Midbrain (tissue), 1 donor: ENCODE measurements around the gene ARHGAP23.

Source experiments
- DNase-seq: peaks from one replicate; lab custom pipeline; 2025; lab: John Stamatoyannopoulos, UW

ARHGAP23 gene

DNA sequence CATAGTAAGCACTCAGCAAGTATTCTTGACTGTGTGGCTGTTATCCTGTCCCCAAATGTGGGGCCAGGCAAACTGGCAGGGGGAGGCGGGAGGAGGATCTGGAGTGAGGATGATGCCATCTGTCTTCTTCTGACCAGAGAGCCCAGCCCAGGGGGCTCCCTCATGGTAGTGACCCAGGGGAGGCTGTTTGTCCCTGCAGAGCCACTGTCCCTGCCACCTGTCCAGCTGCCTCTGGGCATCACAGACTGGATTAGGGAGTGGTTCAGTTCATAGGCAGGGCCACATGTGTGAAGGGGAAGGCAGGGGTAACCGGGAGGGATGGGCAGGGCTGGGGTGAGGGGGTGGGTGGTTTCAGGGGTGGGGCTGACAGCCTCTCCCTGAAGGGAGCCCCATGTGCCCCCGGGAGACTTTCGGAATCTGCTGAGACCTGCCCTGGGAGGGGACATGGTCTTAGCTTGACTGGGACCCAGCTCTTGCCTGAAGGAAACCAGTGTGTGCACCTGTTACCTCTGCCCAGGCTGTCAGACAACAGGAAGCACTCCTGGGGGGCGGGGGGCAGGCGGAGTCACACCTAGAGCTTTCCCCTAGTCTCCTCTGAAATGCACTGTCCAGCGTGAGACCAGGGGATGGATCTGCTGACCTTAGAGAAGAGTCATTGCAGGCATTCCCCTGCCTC, 15.2 kb downstream of the ARHGAP23 start:
- no peak for DNase-seq

DNA sequence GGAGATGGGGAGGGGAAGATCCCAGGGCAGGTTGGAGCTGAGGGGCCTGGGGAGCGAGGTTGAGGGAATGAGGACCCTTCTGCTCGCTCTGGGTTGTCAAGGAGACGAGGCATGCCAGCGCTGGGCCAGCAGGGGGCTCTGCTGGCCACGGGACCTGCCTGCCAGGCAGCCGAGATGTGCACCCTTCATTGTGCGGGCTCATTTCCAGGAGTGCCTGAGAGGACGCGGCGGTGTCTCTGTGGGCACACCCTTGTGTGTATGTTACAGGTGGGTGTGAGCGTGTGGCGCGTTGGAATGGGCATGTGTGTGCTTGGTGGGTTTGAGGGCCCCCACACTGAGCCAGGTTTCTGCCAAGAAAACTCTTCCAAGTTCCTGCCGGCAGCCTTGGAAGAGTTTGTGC, 15.9 kb downstream of the ARHGAP23 start:
- peak; percentile 82 for DNase-seq

DNA sequence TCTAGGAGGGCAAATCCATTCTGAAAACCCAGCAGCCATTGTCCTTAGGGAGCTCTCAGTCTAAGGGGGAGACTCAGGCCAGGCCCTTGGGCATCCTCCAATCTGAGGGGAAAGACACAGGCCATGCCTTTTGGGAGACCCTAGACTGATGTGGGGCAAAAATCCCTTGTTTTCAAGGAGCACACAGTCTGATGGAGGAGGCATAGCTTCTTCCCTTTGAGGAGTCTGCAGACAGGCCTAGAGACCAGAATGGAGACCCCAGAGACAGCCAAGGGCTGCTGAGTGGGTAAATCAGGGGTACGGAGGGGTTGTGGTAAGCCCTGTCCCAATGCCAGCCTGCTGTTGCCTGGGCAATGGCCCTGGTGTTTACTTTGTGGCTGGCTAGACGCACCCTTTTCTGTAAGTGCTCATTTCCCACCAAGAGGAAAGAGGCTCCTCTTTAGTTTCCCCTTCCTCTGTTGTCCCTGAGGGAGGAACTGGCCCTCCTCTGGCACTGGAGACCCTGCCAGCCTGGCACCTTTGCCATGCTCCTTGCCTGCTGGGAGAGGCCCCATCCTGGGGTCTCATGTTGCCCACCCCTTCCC, 19.3 kb downstream of the ARHGAP23 start:
- DNase-seq: no peak

DNA sequence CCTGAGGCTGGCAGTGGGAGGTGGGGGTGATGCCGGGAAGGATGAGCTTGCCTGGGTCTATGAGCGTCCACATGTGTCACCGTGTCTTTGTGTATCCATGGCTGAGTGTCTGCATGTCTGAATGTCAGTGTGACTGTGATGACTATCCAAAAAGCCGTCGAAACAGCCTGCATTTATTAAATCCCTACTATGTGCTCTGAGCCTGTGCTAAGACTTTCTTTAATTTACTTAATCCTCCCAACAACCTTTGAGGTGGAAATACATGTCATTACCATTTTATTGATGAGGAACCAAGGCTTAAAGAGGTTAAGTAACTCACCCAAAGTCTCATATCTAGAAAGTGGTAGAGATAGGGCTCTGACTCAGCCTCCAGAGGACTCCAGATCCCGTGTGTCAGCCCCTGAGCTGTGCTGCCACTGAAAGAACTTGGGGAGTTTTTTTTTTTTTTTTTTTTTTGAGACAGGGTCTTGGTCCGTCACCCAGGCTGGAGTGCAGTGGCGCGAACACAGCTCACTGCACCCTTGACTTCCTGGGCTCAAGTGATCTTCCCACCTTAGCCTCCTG, 20.0 kb downstream of the ARHGAP23 start:
- DNase-seq: no peak

DNA sequence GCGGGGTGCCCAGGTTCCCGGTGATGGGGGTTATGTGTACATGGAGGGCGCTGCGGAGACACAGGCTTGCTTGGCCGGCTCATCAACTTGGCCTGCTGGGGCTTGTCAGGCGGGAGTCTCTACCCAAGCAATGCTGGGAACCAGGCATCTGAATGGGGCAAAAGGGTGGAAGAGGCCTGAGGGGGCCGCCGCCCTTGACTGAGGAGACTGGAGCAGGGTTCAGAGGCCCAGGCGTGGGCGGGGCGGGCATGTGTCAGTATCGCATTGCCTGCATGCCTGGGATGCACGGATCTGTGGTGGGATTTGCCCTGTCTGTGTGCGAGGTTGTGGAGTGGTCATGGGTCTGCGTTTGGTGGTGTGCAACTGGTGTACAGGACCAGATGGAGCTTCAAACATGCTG, 21.1 kb downstream of the ARHGAP23 start:
- no peak for DNase-seq

DNA sequence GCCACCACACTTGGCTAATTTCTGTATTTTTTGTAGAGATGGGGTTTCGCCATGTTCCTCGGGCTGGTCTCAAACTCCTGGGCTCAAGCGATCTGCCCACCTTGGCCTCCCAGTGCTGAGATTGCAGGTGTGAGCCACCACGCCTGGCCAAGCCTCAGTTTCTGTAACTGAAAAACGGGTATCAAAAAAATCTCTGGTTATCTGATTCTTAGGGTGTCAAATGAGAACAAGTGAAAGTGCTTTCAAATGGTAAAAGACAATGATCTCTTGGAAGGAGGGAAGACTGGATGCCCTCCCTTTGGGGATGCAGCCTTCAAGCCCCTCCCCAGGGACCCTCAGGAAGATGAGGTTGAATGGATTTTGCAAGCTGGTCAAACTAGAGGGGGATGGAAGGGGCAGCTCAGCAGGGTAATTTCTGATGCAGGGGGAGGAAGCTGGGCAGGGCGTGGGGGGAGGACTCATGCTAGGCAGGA, 22.3 kb downstream of the ARHGAP23 start:
- DNase-seq: no peak

DNA sequence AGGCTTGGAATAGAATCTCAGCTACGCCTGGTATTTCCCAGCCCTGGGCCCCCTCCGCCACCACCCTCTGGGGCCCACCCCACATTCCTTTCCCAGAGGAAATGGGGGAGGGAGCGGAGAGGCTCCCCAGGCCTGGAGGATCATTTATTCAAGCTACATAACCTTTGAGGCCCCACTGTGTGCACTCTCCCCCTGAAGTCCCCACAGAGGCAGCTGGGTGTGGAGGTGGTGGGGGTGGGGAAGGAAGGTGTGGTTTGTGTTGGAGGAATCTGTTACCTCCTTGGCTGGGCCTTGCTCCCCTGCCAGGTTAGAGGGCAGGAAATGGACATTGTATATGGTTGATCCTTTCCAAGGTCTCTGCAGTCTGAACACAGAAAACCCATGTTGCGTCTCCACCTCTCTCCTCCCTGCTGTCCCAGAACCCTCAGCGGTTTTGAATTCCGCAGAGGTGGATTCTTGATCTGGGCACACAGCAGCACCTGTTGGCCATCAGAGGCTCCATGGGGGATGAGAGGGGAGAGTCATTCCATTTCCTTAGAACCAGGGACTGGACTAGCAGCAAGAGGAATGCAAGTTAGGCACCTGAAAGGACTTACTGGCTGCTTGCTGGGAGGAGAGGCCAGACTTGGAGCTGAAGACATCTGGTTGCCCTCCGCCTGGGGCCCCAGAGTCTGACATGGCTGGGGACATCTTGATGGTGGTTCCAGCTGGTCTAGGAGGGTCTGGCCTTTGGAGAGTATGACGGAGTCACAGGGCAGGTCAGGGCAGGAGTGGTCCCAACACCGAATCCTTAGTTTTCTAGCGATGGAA, 23.0 kb downstream of the ARHGAP23 start:
- DNase-seq: no peak

DNA sequence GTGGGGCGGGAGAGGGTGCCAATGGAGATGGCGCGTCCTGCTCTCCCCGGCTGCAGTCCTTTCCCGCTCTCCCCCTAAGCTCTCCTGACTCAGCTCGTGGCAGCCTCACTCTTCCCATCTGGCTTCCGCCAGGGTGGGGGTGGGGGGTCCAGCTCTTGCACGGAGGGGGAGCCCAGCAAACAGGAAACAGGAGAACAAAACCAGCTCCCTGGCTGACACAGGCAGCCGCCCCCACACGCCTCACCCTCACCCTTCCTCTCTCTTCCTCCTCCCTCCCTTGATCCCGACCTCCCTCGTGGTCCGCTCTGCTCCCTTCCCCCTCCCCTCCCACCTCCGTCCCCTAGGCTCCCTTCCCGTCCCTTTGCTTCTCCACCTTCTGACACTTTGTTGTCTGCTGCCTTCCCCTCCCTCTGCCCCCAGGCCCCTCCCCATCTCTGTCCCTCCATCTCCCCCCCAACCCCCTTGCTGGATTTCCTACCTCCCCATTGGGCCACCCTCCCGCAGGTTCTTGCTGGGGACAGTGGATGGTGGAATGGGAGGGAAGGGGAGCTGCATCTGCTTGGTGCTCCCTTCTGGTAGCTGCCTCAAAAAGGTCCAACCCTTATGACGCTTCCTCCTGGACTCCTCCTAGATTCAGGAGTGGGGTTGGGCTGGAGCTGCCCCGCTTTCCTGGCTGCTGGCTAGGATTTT, 23.7 kb downstream of the ARHGAP23 start:
- DNase-seq: peak; percentile 22

DNA sequence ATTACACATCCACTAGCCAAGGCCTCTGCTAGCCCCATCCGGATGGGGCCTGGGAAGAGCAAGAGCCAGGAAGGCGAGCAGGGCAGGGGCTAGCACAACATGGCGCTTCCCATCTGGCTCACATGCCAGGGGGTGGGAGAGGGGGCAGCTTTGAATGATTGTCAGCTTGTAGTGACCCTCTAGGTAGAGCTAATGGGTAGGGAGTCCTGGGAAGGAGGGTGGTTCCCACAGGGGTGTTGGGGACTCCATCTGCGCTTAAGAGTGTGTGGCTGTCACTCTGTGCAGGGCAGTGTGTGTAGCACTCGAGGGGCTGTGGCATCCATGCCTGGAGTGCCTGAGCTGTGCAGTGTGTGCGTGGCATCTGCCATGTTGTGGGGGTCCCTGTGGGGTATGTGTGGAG, 24.5 kb downstream of the ARHGAP23 start:
- DNase-seq: no peak

DNA sequence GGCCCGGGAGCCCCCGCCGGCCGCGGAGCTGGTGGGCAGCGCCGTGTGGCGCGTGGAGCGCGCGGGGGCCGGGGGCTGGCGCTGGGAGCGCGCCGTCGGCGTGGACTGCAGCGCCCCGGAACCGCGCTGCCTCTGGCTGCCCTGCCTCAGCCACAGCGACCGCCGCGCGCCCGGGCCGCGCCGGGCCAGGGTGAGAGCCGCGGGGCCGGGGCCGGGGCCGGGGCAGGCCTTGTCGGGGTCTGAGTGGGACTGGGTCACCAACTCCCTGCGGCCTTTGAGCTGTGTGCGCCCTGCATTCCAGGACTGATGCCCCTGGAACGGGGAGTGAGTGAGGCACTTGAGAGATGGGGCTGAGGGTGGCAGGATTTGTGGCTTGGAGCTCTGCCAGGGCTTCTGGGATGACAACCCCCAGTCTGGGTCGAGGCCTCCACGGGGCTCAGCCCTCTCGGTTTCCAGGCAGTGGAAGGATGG, 25.7 kb downstream of the ARHGAP23 start:
- DNase-seq: no peak

DNA sequence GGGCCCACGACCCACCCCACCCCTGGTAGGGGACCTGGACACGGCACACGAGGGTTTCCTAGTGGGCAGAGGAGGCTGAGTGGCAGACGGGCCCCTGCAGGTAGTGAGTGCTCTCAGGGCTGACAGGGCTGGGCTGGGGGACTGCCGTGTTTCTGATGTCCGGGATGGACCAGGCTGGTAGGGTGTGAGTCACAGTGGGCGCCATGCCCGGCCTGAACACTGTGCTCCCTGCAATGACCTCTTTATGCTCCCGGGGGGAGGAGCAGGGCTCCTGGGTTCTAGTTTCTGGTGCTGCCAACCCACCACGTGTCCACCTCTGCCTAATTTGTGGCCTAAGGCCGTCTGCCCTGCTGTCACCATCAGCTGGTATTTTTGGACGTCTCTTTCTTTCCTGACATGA, 26.3 kb downstream of the ARHGAP23 start:
- peak; percentile 87 for DNase-seq

DNA sequence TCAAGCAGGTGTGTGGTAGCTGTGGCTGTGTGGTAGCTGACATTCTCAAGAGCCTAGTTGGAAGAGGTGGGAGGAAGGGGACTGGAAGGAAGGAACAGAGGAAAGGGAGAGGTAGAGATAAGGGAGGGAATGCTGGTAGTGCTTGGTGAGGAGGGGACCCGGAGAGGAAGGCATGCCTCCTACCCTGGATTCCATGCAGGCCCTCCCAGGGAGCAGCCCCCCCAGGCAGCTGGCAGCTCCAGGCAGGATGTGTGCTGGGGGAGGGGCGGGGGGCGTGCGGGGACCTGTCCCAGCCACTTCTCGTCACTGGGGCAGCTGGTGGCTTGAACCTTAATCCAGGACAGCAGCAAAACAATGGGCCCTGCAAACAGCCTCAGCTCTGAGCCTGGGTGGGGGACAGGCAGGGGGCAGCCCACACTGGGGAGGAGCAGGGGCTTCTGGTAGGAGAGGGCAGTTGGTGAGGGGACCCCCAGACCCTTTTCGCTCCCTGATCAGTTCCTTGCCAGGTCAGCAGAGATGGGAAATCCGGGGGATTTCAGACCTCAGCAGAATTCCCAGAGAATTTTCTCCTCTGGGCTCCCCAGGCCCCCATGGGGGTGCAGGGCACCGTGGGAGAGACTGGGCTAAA, 27.1 kb downstream of the ARHGAP23 start:
- no peak for DNase-seq

DNA sequence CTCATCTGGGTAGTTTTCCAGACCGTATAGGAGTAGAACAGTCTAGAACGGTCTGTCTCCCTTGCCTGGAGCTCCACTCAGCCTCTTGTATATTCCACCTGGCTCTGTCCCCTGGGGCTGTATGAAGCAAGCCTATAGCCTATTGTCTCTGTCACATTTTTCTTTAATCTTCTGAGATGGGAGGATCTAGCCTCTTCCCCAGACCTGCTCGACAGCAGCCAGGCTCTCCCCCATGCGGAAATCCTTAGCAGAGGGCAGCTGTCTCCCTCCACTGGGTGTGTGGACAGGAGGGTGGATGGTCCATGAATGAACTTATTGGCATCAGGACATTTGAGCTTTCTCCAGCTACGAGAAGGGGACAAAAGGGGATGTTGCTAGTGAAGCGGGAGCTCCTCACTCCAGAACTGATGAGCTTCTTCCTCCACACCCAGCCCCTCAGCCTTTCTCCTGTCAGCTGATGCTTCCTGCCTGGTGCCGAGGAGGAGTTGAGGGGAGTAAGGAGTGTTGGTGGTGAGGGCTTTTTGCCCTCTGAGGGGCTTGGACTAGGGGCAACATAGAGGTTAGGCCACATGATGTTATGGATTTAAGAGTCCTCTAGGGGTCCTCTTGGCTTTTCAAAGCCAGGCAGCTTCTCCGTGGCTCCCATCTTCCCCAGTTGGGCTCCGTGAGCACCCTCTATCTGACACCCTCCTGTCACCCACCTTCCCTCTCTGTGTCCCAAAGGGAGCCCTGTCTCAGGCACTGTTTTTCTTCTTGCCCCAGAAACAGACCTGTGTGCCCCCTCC, 28.0 kb downstream of the ARHGAP23 start:
- DNase-seq: no peak

DNA sequence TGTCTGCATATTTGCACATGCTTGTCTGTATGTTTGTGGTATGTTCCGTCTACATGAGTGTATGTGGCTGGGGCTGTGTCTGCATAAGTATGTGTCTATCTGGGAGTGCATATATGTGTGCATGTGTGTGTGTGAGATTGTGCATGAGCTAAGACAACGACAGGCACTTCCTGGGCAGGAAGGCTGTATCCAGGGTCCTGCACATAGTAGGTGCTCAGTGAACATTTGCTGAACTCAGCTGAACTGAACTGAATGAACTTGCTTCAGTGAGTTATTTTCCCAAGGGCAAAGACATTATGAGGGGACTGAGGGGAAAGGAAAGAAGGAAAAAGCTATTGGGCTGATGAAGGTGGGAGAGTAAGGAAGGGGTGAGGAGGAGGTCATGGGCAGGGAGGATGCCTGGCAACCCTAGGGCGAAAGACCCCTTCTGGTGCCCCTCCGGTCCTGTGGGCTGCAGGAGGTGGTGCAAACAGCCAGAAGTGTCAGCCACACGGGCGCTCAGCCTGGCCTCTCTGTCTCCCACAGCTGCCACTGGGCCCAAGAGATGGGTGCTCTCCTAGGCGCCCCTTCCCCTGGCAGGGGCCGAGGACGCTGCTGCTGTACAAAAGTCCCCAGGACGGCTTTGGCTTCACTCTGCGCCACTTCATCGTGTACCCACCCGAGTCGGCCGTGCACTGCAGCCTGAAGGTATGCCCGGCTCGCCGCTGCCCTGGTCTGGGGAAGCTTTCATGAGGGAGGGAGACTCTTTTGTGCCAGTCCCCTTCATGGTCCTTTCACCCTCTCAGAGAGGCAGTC, 29.5 kb downstream of the ARHGAP23 start:
- DNase-seq: no peak

DNA sequence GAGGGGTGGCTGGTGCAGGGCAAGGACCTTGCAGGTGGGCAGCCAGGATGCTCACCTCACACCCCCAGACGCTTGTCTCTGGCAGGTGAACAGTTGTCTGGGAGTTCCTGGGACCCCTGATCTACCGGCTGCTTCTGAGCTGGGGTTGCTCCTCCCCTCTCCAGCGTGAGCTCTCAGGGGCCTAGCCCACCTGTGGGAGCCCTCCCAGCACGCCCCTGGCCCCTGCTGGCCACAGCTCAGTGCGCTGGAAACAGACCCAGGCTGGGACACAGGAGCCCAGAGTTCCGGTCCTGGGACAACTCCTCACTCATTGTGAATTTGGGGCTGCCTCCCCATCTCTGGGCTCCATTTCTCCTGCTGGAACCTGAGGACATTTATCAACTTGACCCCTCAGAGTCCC, 30.3 kb downstream of the ARHGAP23 start:
- no peak for DNase-seq

DNA sequence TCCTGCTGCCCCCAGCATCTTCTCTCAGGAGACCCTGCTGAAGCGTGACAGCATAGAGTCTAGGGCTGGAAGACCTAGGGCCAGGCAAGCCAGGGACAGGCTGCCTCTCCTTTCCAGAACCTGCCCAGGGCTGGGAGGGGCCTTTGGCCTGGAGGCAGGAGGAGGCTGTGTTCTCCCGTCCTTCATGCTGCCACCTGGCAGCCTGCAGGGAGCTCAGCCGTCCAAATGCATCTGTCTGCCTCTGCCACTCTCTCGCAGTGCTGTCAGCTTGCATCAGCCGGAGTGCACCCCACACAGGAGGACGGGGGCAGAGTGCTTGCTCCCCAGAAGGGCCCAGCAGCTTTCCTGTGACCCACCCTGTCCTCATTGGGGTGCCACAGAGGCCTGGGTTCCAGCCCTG, 31.3 kb downstream of the ARHGAP23 start:
- no peak for DNase-seq

DNA sequence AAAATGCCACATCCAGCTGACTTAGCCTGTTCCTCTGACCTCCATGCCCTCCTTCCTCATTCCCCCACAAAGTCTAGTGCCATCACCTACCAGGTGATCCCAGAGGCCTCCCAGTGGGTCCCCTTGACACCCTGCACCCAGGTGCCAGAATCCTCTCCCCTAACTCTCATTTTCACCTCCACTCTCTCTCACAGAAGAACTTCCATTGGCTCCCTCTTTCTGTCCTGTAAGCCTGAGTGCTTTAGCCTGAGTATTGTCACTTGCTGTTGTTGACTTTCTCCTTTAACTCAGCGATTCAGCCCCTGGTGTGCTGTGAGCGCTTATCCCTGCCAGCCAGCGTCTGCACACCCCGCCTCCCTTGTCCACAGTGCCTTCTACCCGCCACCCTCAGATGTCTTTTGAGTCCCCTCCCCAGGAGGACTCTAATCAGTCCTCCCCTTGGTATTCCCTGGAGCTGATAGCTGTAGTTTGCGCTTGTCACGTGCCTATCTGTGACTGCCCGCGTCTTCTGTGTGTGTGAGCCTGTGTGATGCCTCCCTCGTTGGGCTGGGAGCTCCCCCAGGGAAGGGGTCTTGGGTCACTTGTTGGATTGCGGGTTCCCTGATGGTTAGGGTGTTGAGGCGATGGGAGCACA, 31.9 kb downstream of the ARHGAP23 start:
- DNase-seq: no peak

DNA sequence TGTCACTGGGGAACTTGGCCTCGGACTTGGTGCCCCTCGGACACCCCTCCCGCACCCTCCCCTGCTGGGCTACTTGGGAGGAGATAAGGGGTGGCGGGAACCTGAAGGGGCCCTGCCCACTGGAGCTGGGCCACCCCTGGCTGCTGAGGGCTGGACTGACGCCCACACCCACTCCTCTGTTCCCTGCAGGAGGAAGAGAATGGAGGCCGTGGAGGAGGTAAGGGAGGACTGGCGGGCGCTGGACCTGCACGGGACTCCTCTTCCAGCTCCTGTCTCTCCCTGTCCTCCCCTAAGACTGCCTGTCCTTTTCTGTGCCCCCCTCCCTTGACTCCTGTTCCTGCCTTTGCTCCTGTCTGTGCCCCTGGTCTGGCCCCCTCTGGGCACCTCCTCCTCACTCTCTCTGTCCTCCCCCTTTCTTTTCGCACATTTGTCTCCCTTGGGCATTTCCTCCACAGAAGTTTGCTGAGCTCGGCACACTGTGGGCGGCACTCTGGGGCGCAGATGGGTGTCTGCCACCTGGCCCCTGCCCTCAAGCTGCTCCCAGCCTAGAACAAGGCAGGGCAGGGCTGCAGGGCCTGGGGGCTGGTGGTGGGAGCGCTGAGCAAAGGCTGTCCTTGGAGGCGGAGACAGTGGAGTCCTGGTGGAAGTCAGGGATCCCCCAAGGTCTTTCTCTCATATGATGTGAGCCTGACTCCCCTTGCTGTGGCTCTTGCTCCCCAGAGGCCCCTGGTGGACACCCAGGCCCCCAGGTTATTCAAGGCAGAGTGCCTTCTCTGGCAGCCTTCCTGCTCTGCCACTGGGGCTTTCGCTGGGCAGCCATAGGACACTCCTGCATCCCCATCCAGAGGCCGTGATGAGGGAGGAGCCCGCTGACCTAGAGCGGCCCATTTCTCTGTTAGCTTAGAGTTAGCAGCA, 32.7 kb downstream of the ARHGAP23 start:
- DNase-seq: no peak
